ENCODE data around the gene LRTM1.
A peak's percentile ranks its signal among the peaks of the same experiment; 100 is the strongest.

Gene LRTM1

DNA sequence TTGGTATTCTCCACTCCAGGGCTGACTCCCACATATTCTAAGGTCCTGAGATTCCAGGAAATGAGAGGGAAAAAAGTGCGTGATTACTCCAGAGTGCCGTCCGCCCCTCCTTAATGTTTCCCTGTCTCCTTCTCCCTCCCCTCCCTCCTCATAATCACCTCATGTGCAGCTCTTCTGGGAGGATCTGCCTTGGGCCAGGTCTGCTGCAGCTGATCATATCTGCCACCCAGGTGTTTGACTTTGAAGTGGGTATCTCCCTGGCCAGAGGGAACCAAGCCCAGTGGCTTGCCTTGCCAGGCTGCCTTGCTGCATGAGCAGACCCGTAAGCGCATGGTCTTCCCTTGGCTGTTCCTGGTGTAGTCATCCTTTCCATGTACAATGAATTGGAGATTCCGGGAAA, 28.1 kb upstream of the LRTM1 start:
- no peak overlapping the region for H3K4me3 ChIP-seq (ENCODE audit: low read depth, low read length)

DNA sequence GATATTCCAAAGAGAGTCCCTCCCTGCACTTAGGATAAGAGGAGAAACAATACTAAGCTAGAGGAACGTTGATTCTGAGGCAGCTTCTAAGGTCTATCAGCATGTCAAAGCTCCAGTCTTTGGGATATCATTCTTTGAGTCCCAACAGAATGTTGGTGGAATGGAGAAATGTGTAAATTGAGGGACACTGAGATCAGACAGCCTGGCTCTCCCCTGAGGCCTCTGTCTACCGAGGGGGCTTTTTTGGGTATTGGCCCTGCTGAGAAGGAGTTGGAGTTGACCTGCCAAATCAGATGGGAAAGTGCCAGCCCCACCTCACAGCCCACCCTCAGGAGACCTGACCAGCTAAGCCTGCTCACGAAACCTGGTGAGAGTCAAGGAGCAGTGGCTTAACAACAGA, 27.6 kb upstream of the LRTM1 start:
- TF ChIP-seq, protein P1, sequence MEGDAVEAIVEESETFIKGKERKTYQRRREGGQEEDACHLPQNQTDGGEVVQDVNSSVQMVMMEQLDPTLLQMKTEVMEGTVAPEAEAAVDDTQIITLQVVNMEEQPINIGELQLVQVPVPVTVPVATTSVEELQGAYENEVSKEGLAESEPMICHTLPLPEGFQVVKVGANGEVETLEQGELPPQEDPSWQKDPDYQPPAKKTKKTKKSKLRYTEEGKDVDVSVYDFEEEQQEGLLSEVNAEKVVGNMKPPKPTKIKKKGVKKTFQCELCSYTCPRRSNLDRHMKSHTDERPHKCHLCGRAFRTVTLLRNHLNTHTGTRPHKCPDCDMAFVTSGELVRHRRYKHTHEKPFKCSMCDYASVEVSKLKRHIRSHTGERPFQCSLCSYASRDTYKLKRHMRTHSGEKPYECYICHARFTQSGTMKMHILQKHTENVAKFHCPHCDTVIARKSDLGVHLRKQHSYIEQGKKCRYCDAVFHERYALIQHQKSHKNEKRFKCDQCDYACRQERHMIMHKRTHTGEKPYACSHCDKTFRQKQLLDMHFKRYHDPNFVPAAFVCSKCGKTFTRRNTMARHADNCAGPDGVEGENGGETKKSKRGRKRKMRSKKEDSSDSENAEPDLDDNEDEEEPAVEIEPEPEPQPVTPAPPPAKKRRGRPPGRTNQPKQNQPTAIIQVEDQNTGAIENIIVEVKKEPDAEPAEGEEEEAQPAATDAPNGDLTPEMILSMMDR (IDR thresholded peaks at IDR 0.05; ENCODE audit: borderline replicate concordance, insufficient read depth, low read depth, low read length) = no peak
- no peak overlapping the region for H3K4me3 ChIP-seq (ENCODE audit: low read depth, low read length)

More for the DNA sequence above, 28.1 kb upstream of the LRTM1 start:
- TF ChIP-seq, protein P1 (IDR thresholded peaks at IDR 0.05; ENCODE audit: borderline replicate concordance, insufficient read depth, low read depth, low read length) = no peak

DNA sequence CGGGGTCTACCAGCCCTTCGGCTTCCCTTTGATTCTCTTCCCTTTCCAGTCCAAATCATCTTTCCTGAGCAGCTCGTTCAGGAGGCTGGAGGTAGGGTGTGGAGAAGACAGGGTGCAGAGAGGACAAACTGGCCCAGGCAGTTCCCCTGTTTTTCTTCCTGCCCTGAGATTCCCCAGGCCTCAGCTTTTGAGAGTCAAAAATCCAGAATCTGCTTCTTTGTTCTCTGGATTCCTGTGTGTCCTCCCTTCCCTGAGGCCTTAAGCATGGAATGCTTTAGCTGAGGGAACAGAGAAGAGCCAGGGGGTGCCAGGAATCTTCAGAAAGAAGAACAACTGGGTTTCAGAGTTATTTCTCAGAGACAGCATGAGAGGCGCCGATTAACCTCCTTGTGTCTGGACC, 26.7 kb upstream of the LRTM1 start:
- H3K4me3 ChIP-seq (ENCODE audit: low read depth, low read length) = no peak overlapping the region
- TF ChIP-seq, protein P1 (IDR thresholded peaks at IDR 0.05; ENCODE audit: borderline replicate concordance, insufficient read depth, low read depth, low read length) = no peak

DNA sequence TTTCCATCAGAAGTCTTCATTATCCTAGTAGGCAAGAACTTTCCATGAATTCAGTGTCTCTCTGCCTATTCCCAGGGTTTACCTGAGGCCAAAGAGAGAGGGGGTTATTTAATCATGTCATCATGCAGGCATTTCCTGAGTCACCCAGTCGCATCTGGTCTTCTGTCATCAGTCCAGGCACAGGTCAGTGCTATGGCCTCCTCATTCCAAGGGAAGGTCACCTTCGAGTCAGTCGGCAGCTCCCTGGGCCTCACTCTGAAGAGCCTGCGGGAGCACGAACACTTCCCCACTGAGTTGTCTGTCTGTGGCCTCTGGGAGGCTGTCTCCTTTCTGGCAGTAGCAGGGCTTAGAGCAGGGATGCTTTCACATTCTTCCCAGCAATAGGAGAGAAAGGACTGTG, 26.2 kb upstream of the LRTM1 start:
- H3K4me3 ChIP-seq (ENCODE audit: low read depth, low read length) = no peak overlapping the region
- TF ChIP-seq, protein P1 (IDR thresholded peaks at IDR 0.05; ENCODE audit: borderline replicate concordance, insufficient read depth, low read depth, low read length) = no peak

DNA sequence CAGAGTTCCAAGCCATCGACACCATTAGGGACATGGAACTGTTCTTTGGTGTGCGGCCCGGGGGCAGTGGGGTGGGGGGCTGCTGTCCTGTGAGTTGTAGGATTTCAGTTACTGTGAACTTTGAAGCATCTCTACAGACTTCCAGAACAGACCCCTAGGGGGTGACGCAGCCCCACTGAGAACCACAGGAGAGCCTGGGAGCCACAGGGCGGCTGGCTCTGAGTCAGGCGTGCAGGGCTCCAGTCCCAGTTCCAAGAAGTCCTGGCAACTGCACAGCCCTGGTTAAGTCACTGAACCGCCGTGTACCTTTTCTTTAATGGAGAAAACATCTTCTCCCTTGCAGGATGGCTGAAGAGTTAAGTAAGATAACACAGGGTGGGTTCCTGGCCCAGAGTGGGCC, 23.5 kb upstream of the LRTM1 start:
- H3K4me3 ChIP-seq (ENCODE audit: low read depth, low read length) = no peak overlapping the region
- TF ChIP-seq, protein P1 (IDR thresholded peaks at IDR 0.05; ENCODE audit: borderline replicate concordance, insufficient read depth, low read depth, low read length) = peak; percentile 21; the same call in 1 of the 2 replicates

DNA sequence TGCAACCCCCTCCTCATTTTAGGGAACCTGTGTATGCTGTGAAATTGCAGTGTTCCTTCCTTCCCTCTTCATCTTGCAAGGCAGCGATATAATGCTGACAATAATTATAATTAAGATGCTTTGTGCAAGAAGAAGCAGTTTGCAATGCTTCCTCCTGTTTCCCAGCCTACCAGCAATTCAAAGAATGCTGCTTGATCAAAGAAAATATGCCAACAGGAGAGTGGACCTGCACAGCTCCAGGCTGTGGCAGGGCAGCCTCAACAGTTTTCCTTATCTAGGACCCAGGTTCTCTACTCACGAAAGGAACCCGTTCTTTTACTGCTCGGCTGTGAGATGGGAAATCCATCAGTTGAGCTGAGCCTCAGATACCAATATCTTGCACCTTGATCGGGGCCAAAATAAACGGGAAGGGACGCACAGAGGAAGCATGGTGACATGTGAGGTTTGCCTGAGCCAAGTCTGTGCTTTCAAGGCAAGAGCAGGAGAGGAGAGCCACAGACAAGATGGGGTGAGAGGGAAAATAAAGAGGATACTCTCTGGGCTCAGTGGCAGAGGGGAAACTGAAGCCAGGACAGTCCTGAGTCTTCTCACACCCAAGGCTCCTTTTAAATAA, 22.6 kb upstream of the LRTM1 start:
- no peak overlapping the region for H3K4me3 ChIP-seq (ENCODE audit: low read depth, low read length)
- TF ChIP-seq, protein P1 (IDR thresholded peaks at IDR 0.05; ENCODE audit: borderline replicate concordance, insufficient read depth, low read depth, low read length) = no peak

DNA sequence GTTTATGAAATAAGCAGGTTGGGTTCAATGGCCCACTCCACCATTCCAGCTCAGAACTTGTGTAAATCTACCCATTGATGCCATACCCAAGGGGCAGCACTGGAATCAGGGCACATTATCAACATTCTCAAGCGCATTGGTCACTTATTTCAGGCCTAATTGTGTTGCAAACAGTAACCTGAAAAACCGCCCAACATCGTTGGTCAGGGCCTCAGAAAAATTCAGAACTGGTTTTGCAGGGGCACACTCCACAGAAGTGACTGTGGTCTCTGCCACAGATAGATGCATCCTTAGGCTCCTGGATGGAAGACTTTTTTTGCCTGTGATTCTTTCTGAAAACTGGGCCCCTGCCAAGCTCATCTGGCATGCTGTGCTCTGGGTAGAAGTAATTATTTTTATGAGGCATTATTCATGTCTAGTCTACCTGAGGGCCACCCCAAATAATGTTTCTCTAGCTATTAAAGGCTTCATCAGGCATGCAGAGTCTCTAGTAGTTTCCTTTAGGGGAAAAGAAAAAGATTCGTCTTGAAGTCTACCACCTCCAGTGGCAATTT, 21.7 kb upstream of the LRTM1 start:
- TF ChIP-seq, protein P1 (IDR thresholded peaks at IDR 0.05; ENCODE audit: borderline replicate concordance, insufficient read depth, low read depth, low read length) = no peak
- no peak overlapping the region for H3K4me3 ChIP-seq (ENCODE audit: low read depth, low read length)

Measured in GM12875 (cell line).